K562 (cell line): ENCODE results near the gene MPC2. TPM values are rescaled to one million over a fixed set of nuclear protein-coding genes. Genes with fewer than 3 reads are reported as not detected.
A peak's percentile ranks its signal among the peaks of the same experiment; 100 is the strongest.

Experiments
- BCL6 ChIP-seq: fragments of 250-450 bp; sonication (Bioruptor Pico); IDR thresholded peaks from 2 replicates; pipeline ENCODE4 v1.4.0; 2020
- CHD4 ChIP-seq: fragments of 200-600 bp; sonication (generic); IDR thresholded peaks from 3 replicates; pipeline ENCODE4 v1.6.1; 2012; ENCODE audit warnings: low read depth, mild to moderate bottlenecking, mixed read lengths, low read length, inconsistent platforms; ENCODE audit not compliant: insufficient read depth, insufficient replicate concordance, poor library complexity, severe bottlenecking
- FOXM1 ChIP-seq, 2 experiments: fragments of 450-650 bp in 1 of 2; sonication (generic) in 1 of 2; formaldehyde crosslinking in 1 of 2; IDR thresholded peaks; 2 replicates each; pipeline versions ENCODE4 v1.6.1 to v1.9.0; 2017 to 2022; ENCODE audit warnings: low read depth in 2 of 2, mild to moderate bottlenecking in 2 of 2, missing genetic modification reagents in 1 of 2, moderate library complexity in 1 of 2
- HCFC1 ChIP-seq: IDR thresholded peaks from 2 replicates; pipeline ENCODE4 v1.6.1; 2012; ENCODE audit warnings: low read depth, low read length, improper control_type of control experiment
- HNRNPLL ChIP-seq: fragments of 200-400 bp; formaldehyde crosslinking; IDR thresholded peaks from 2 replicates; pipeline ENCODE4 v1.6.1; 2017; ENCODE audit warnings: low read length, low read depth, mild to moderate bottlenecking; ENCODE audit not compliant: poor library complexity, severe bottlenecking
- JUND ChIP-seq, 2 experiments: IDR thresholded peaks; 2 replicates in 1 of 2; 3 replicates in 1 of 2; pipeline ENCODE4 v1.6.1; 2011; ENCODE audit warnings: borderline replicate concordance in 2 of 2, low read depth in 2 of 2, low read length in 2 of 2, improper control_type of control experiment in 1 of 2, missing biosample characterization in 1 of 2, missing genetic modification characterization in 1 of 2, missing genetic modification reagents in 1 of 2
- MAFF ChIP-seq: IDR thresholded peaks from 2 replicates; pipeline ENCODE4 v1.6.1; 2012; ENCODE audit warnings: low read length, improper control_type of control experiment
- NFRKB ChIP-seq: fragments of 450-650 bp; IDR thresholded peaks from 2 replicates; pipeline ENCODE4 v1.6.1; 2016; ENCODE audit warnings: low read depth
- RUNX1 ChIP-seq: sonication (generic); IDR thresholded peaks from 2 replicates; pipeline ENCODE4 v1.6.1; 2016; ENCODE audit warnings: antibody characterized with exemption, low read depth
- SREBF1 ChIP-seq: fragments of 150-350 bp; IDR thresholded peaks from 2 replicates; pipeline ENCODE4 v1.6.1; 2014; ENCODE audit warnings: antibody characterized with exemption, low read depth, low read length, borderline replicate concordance
- ZNF445 ChIP-seq: fragments of 250-450 bp; sonication (Bioruptor Pico); IDR thresholded peaks from 2 replicates; pipeline ENCODE4 v1.4.0; 2020; ENCODE audit warnings: low read depth, mild to moderate bottlenecking, moderate library complexity
- polyA plus RNA-seq, 8 experiments: library from polyadenylated mRNA; depleted of rRNA in 4 of 8; stranded (reverse) in 5 of 8; unstranded in 3 of 8; fragments of >200 nt; fragmentation: Nextera tagmentation in 2 of 8; fragmentation: Illumina TruSeq in 1 of 8; extraction: Ambion mirVana in 2 of 8; extraction: Trizol in 1 of 8; gene quantifications; 2 replicates each; pipeline versions ENCODE4 v1.2.1 to v1.2.3, GENCODE V29; 2011 to 2014; ENCODE audit warnings: inconsistent platforms in 1 of 8, missing spikeins in 1 of 8
- total RNA-seq, 7 experiments: library from RNA; depleted of rRNA in 6 of 7; stranded (reverse); fragments of >200 nt in 6 of 7; fragmentation: Illumina TruSeq in 2 of 7; extraction: Trizol in 2 of 7; gene quantifications; 2 replicates each; pipeline versions ENCODE4 v1.2.1 to v1.2.3, GENCODE V29; 2011 to 2021; ENCODE audit warnings: low replicate concordance in 1 of 7
- TF ChIP-seq, protein P1 (sequence below): sonication (generic); formaldehyde crosslinking; IDR thresholded peaks from 2 replicates; pipeline ENCODE4 v1.8.0; 2022; ENCODE audit warnings: mild to moderate bottlenecking, missing genetic modification reagents
- TF ChIP-seq, protein P2 (sequence below): fragments of 250-450 bp; sonication (Bioruptor Pico); IDR thresholded peaks from 2 replicates; pipeline ENCODE4 v1.8.0; 2021; ENCODE audit warnings: borderline replicate concordance, mild to moderate bottlenecking, moderate library complexity; ENCODE audit not compliant: poor library complexity, severe bottlenecking
- TF ChIP-seq, protein P3 (sequence below): sonication (generic); formaldehyde crosslinking; IDR thresholded peaks from 2 replicates; pipeline ENCODE4 v1.8.1; 2023; ENCODE audit warnings: missing genetic modification reagents, mild to moderate bottlenecking, borderline replicate concordance
- TF ChIP-seq, protein P4 (sequence below): sonication (generic); formaldehyde crosslinking; IDR thresholded peaks from 2 replicates; pipeline ENCODE4 v1.9.0; 2022; ENCODE audit warnings: mild to moderate bottlenecking, missing genetic modification reagents

Gene MPC2
- total and polyA plus RNA-seq, 9 of the 15 experiments (the other 6 are each of a cell fraction or from before 2014, with no cell fraction given): 70.7 to 179 (median 144) TPM

DNA sequence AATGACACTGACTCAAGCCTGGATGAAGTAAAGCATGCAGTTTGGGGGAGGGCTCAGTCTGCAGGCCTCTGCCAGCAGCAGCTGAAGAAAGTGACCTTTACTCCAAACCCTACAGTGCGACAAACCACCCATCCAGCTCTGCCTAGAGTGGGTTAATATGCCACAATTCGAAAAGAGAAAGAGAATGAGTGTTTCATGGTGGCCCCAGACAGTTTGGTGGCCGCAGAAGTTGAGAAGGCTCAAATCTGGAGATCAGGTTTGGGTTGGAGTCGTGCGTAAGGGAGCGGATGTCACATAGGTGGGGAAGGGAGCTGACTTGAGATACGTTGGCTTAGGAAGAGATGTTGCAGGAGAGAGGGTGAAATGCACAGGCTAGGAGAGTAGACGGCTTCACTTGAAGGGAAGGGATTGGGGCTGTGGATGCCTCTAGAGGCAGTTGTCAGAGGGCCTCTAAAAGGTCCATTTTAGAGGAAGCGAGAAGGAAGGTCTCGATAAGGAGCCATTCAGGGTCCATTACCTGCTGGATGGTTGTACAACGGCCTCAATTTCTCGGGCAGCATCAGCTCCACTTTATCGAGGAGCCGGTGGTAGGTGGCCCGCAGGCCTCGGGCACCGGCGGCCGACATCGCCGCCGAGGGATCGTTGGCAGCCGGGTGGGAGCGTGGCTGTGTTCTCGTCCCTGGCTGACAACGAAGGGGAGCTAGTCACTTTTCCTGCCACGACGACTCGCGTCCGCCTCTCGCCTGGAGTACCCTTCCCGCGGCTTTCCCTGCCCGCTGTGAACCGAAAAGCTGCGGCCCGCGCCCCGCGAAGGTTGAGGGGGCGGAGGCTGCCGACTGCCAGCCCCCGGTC is 1.4 kb downstream of the MPC2 start (continued):
- TF ChIP-seq SREBF1 (no peak), HCFC1 (no peak), MAFF (no peak), HNRNPLL (no peak), CHD4 (no peak), RUNX1 (no peak), BCL6 (CRISPR knock-in tag) (no peak), NFRKB (peak; percentile 46), ZNF445 (CRISPR knock-in tag) (no peak), FOXM1 (IDR thresholded peaks at IDR 0.05; ENCODE audit: low read depth) (no peak), FOXM1 (CRISPR knock-in tag; IDR thresholded peaks at IDR 0.05; ENCODE audit: low read depth) (0 out of 2 replicates have a peak, but pooled peaks have one; percentile 20), JUND (IDR thresholded peaks at IDR 0.05; ENCODE audit: borderline replicate concordance, low read depth, low read length) (no peak), JUND (tag; IDR thresholded peaks at IDR 0.05; ENCODE audit: borderline replicate concordance, low read depth, low read length) (no peak; the same call in 2 of the 3 replicates)
- TF ChIP-seq, protein P1, sequence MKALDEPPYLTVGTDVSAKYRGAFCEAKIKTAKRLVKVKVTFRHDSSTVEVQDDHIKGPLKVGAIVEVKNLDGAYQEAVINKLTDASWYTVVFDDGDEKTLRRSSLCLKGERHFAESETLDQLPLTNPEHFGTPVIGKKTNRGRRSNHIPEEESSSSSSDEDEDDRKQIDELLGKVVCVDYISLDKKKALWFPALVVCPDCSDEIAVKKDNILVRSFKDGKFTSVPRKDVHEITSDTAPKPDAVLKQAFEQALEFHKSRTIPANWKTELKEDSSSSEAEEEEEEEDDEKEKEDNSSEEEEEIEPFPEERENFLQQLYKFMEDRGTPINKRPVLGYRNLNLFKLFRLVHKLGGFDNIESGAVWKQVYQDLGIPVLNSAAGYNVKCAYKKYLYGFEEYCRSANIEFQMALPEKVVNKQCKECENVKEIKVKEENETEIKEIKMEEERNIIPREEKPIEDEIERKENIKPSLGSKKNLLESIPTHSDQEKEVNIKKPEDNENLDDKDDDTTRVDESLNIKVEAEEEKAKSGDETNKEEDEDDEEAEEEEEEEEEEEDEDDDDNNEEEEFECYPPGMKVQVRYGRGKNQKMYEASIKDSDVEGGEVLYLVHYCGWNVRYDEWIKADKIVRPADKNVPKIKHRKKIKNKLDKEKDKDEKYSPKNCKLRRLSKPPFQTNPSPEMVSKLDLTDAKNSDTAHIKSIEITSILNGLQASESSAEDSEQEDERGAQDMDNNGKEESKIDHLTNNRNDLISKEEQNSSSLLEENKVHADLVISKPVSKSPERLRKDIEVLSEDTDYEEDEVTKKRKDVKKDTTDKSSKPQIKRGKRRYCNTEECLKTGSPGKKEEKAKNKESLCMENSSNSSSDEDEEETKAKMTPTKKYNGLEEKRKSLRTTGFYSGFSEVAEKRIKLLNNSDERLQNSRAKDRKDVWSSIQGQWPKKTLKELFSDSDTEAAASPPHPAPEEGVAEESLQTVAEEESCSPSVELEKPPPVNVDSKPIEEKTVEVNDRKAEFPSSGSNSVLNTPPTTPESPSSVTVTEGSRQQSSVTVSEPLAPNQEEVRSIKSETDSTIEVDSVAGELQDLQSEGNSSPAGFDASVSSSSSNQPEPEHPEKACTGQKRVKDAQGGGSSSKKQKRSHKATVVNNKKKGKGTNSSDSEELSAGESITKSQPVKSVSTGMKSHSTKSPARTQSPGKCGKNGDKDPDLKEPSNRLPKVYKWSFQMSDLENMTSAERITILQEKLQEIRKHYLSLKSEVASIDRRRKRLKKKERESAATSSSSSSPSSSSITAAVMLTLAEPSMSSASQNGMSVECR (CRISPR knock-in tag): peak; percentile 85
- TF ChIP-seq, protein P2, sequence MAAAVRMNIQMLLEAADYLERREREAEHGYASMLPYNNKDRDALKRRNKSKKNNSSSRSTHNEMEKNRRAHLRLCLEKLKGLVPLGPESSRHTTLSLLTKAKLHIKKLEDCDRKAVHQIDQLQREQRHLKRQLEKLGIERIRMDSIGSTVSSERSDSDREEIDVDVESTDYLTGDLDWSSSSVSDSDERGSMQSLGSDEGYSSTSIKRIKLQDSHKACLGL (CRISPR knock-in tag): no peak
- TF ChIP-seq, protein P3, sequence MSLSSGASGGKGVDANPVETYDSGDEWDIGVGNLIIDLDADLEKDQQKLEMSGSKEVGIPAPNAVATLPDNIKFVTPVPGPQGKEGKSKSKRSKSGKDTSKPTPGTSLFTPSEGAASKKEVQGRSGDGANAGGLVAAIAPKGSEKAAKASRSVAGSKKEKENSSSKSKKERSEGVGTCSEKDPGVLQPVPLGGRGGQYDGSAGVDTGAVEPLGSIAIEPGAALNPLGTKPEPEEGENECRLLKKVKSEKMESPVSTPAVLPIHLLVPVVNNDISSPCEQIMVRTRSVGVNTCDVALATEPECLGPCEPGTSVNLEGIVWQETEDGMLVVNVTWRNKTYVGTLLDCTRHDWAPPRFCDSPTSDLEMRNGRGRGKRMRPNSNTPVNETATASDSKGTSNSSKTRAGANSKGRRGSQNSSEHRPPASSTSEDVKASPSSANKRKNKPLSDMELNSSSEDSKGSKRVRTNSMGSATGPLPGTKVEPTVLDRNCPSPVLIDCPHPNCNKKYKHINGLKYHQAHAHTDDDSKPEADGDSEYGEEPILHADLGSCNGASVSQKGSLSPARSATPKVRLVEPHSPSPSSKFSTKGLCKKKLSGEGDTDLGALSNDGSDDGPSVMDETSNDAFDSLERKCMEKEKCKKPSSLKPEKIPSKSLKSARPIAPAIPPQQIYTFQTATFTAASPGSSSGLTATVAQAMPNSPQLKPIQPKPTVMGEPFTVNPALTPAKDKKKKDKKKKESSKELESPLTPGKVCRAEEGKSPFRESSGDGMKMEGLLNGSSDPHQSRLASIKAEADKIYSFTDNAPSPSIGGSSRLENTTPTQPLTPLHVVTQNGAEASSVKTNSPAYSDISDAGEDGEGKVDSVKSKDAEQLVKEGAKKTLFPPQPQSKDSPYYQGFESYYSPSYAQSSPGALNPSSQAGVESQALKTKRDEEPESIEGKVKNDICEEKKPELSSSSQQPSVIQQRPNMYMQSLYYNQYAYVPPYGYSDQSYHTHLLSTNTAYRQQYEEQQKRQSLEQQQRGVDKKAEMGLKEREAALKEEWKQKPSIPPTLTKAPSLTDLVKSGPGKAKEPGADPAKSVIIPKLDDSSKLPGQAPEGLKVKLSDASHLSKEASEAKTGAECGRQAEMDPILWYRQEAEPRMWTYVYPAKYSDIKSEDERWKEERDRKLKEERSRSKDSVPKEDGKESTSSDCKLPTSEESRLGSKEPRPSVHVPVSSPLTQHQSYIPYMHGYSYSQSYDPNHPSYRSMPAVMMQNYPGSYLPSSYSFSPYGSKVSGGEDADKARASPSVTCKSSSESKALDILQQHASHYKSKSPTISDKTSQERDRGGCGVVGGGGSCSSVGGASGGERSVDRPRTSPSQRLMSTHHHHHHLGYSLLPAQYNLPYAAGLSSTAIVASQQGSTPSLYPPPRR (CRISPR knock-in tag): no peak
- TF ChIP-seq, protein P4, sequence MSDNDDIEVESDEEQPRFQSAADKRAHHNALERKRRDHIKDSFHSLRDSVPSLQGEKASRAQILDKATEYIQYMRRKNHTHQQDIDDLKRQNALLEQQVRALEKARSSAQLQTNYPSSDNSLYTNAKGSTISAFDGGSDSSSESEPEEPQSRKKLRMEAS (CRISPR knock-in tag): no peak; the same call in none of the 2 replicates
